Peyer's patch (tissue), 4 donors: ENCODE data around the gene MCTP1. TPM values are rescaled to one million over a fixed set of nuclear protein-coding genes. Genes with fewer than 3 reads are reported as not detected.

Source experiments
- DNase-seq, 3 donors: peaks; one replicate each; pipeline ENCODE4 v3.0.0-alpha.2; 2017 to 2019
- H3K27ac ChIP-seq, 4 donors: fragments of 200-600 bp; sonication (generic); one replicate each; pipeline ENCODE4 v1.5.1; 2016 to 2019
- H3K27me3 ChIP-seq, 2 donors: fragments of 200-600 bp; sonication (generic); one replicate each; pipeline ENCODE4 v1.5.1; 2019
- H3K36me3 ChIP-seq, 3 donors: fragments of 200-600 bp; sonication (generic); one replicate each; pipeline ENCODE4 v1.5.1; 2016 to 2019
- H3K4me1 ChIP-seq, 4 donors: fragments of 200-600 bp; sonication (generic); one replicate each; pipeline ENCODE4 v1.5.1; 2016 to 2019
- H3K4me3 ChIP-seq, 4 donors: fragments of 200-600 bp; sonication (generic); 1 replicate in 3 of 4; 2 replicates in 1 of 4; pipeline ENCODE4 v1.5.1; 2016 to 2019; ENCODE audit warnings: mild to moderate bottlenecking in 1 of 4
- H3K9me3 ChIP-seq, 4 donors: fragments of 200-600 bp; sonication (generic); one replicate each; pipeline ENCODE4 v1.5.1; 2016 to 2019; ENCODE audit warnings: mild to moderate bottlenecking in 1 of 4
- CTCF ChIP-seq, 6 experiments: fragments of 450-650 bp in 4 of 6; fragments of 200-600 bp in 2 of 6; sonication (generic) in 1 of 6; IDR thresholded peaks; one replicate each; pipeline ENCODE4 v1.5.1; 2017 to 2019; ENCODE audit warnings: antibody characterized with exemption in 6 of 6, mild to moderate bottlenecking in 3 of 6, moderate library complexity in 1 of 6
- POLR2A ChIP-seq, 2 donors: fragments of 450-650 bp; IDR thresholded peaks; one replicate each; pipeline ENCODE4 v1.5.1; 2017; ENCODE audit warnings: antibody characterized with exemption in 2 of 2, mild to moderate bottlenecking in 2 of 2, moderate library complexity in 2 of 2
- total RNA-seq, 4 donors: library from RNA; depleted of rRNA; stranded (reverse); fragments of >200 nt; gene quantifications; one replicate each; pipeline ENCODE4 v1.1.0, GENCODE V29; 2016

Gene MCTP1
- total RNA-seq, 4 donors from 2014 or later: 4.7 to 61.1 (median 11.3) TPM

DNA sequence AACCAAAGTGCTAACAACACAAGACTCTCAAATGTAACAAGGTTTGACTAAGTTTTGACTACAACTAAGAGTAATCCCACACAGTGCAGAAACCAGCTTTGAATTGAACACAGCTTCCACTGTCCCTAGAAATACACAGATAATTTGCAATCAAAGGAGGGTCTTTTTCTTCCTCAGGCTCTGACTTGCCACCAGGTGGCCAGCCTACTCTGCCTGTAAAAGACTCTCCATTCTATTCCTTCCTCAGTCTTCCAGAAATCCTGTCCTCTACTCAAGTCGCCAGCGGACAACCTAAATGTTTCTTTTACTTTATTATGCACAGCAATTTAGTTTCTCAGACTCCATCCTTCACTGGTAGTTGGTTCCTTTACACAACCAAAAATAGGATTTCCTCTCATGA is 32.2 kb upstream of the MCTP1 start:
- Histone ChIP-seq H3K27me3 (no peaks in the 10 kb centered on the region), H3K9me3 (no peaks in the 10 kb centered on the region), H3K4me3 (no peak overlapping the region), H3K36me3 (no peaks in the 10 kb centered on the region), H3K4me1 (no peaks in the 10 kb centered on the region), H3K27ac (no peak overlapping the region)
- no peak for DNase-seq
- no peak for TF ChIP-seq POLR2A (IDR thresholded peaks at IDR 0.05)
- TF ChIP-seq CTCF (IDR thresholded peaks at IDR 0.05): no peak

DNA sequence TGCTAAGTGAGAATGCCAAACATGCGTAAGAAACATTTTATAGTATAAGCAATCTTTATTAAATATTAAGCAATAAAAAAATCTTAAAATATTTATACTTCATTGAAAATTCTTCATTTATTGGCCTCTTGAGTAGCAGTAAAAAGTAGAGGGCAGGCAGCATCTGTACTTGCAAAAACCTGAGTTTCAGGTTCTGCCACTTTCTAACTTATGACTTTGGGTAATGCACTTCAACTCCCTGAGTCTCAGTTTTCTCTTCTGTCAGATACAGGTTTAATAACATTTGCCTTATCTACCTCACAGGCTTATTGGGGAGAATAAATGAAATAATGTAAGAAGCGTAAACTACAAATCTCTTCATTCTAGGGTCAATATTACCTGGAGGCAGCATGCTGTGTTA is 19.8 kb upstream of the MCTP1 start:
- no peak for TF ChIP-seq POLR2A (IDR thresholded peaks at IDR 0.05)
- no peak for TF ChIP-seq CTCF (IDR thresholded peaks at IDR 0.05)
- no peak for DNase-seq
- H3K9me3 ChIP-seq: no peaks in the 10 kb centered on the region
- no peaks in the 10 kb centered on the region for H3K36me3 ChIP-seq
- H3K27ac ChIP-seq: no peak overlapping the region
- H3K4me3 ChIP-seq: no peak overlapping the region
- no peaks in the 10 kb centered on the region for H3K27me3 ChIP-seq
- no peaks in the 10 kb centered on the region for H3K4me1 ChIP-seq

DNA sequence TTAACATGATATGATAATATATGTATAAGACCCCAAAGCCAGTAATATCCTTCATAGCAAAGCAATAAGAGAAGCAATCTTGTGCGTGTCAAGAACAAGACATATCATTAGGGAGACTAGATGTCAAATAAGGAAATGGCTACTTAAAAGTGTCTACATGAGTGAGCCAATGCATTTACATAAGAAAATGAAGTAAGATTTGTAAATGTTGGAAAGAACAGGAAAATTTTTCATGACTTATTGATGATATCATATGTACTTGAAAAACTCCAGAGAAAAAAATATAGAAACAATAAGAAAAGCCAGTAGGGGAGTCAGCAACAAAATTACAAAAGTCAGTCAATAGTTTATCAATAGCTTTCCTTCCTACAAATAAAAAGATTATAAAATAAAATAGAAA is 13.8 kb upstream of the MCTP1 start:
- Histone ChIP-seq H3K9me3 (no peaks in the 10 kb centered on the region), H3K27me3 (no peaks in the 10 kb centered on the region), H3K4me3 (no peak overlapping the region), H3K36me3 (no peaks in the 10 kb centered on the region), H3K4me1 (no peaks in the 10 kb centered on the region), H3K27ac (no peak overlapping the region)
- TF ChIP-seq CTCF (IDR thresholded peaks at IDR 0.05): no peak
- no peak for TF ChIP-seq POLR2A (IDR thresholded peaks at IDR 0.05)
- DNase-seq: no peak

- no peak overlapping the region for H3K4me3 ChIP-seq
- H3K36me3 ChIP-seq: no peaks in the 10 kb centered on the region
- H3K9me3 ChIP-seq: no peaks in the 10 kb centered on the region
- TF ChIP-seq POLR2A (IDR thresholded peaks at IDR 0.05): no peak
- TF ChIP-seq CTCF (IDR thresholded peaks at IDR 0.05): no peak
- H3K27ac ChIP-seq: no peak overlapping the region
- no peak for DNase-seq
- no peaks in the 10 kb centered on the region for H3K4me1 ChIP-seq
- H3K27me3 ChIP-seq: no peaks in the 10 kb centered on the region
These were observed 11.4 kb upstream of the MCTP1 start for GRCh38 chr5:95296291-95296690.

GRCh38 chr5:95285409-95285755 is 488 bp upstream of the MCTP1 start:
- Histone ChIP-seq H3K4me1 (peaks cover 0 to 23% (median 5%) of the 10 kb centered on the region in 4 donors), H3K27me3 (peaks cover 0 to 12% of the 10 kb centered on the region in 2 donors)

More at GRCh38 chr5:95285409-95285755, 488 bp upstream of the MCTP1 start:
- H3K27ac ChIP-seq: no peak overlapping the region
- no peak for TF ChIP-seq CTCF (IDR thresholded peaks at IDR 0.05)
- no peak for TF ChIP-seq POLR2A (IDR thresholded peaks at IDR 0.05)
- no peaks in the 10 kb centered on the region for H3K36me3 ChIP-seq
- H3K4me3 ChIP-seq: peak overlapping the region in 1 of 4 donors; percentile 65
- no peaks in the 10 kb centered on the region for H3K9me3 ChIP-seq
- no peak for DNase-seq
